Body of pancreas (tissue), 4 donors: ENCODE data around the gene KRT71.

Source experiments
- POLR2A ChIP-seq, 3 donors: fragments of 450-650 bp; IDR thresholded peaks; one replicate each; pipeline ENCODE4 v1.6.1; 2016; ENCODE audit warnings: antibody characterized with exemption in 3 of 3, mild to moderate bottlenecking in 2 of 3
- TF ChIP-seq, protein P1 (sequence below), 7 experiments: fragments of 450-650 bp in 4 of 7; fragments of 200-600 bp in 3 of 7; sonication (generic) in 3 of 7; IDR thresholded peaks; one replicate each; pipeline ENCODE4 v1.5.1; 2016 to 2019; ENCODE audit warnings: antibody characterized with exemption in 7 of 7

DNA sequence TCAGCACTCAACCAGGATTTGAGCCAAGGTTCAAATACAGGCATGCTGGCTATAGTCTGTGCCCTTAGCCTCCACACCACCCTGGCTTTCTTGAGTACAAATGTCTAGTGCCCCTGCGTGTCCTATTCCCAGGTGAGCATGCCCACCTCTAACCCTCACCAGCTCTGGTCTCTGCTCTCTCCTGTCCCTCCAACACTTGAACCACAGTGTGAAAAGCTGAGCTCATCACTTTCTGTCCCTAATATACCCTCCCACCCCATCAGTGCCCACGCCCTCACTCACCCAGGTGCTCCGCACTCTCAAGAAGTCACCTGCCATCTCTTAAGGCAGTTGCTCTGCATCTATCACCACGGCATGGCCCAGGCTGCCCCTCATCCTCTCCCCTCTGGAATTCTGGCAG is 7.0 kb upstream of the KRT71 start:
- TF ChIP-seq, protein P1, sequence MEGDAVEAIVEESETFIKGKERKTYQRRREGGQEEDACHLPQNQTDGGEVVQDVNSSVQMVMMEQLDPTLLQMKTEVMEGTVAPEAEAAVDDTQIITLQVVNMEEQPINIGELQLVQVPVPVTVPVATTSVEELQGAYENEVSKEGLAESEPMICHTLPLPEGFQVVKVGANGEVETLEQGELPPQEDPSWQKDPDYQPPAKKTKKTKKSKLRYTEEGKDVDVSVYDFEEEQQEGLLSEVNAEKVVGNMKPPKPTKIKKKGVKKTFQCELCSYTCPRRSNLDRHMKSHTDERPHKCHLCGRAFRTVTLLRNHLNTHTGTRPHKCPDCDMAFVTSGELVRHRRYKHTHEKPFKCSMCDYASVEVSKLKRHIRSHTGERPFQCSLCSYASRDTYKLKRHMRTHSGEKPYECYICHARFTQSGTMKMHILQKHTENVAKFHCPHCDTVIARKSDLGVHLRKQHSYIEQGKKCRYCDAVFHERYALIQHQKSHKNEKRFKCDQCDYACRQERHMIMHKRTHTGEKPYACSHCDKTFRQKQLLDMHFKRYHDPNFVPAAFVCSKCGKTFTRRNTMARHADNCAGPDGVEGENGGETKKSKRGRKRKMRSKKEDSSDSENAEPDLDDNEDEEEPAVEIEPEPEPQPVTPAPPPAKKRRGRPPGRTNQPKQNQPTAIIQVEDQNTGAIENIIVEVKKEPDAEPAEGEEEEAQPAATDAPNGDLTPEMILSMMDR (IDR thresholded peaks at IDR 0.05), result no peak
- TF ChIP-seq POLR2A (IDR thresholded peaks at IDR 0.05), result no peak
